ENCODE results near the gene PHEX.
"Not testable (repeated sequence)": the region's sequence is repeated elsewhere in the genome, so short reads cannot be mapped to it uniquely, and the experiment has no call there.

Gene PHEX

DNA sequence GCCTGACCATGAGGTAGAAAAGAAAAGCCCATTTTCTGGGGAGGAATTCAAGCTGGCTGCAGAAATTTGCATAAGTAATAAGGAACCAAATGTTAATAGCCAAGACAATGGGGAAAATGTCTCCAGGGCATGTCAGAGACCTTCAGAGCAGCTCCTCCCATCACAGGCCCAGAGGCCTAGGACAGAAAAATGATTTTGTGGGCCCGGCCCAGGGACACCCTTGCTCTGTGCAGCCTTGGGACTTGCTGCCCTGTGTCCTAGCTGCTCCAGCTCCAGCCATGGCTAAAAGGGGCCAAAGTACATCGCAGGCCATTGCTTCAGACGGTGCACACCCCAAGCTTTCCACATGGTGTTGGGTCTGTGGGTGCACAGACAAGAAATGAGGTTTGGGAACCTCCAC lies 257.1 kb downstream of the PHEX start:
- H3K9me3 ChIP-seq (ENCODE audit: control insufficient read depth, low read length); H3K36me3 ChIP-seq (ENCODE audit: control insufficient read depth, insufficient read depth, low read length); H3K27ac ChIP-seq (ENCODE audit: low read depth, low read length, severe bottlenecking); H3K4me3 ChIP-seq (ENCODE audit: extremely low read depth, insufficient read depth, low read length, poor library complexity, severe bottlenecking); H3K4me1 ChIP-seq (ENCODE audit: control insufficient read depth, insufficient read depth, low read length, poor library complexity, severe bottlenecking): not testable (repeated sequence)
- no CpG with 5 or more reads among the region's 3 CpGs for WGBS, 2 experiments (ENCODE audit: insufficient coverage in 2 of 2)

DNA sequence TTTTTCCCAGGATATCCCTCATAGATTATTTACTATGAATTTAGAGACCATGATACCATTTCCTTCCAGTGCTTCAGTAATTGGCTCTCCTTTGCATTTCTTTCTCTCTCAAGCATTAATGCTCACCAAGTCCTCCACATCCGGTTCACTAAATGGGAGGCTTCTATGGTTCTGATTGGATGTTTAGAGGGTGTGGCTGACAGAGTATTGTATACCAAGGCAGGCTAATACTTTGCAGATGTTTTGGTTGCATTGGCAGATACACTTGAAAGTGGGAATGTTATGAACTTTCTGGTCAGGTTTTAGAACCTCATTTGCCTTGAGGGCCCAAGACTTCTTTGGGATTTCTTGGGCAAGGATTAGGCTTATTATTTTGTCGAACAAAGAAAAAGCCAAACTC lies 264.7 kb downstream of the PHEX start:
- H3K9me3 ChIP-seq (ENCODE audit: control insufficient read depth, low read length), result no peaks in the 10 kb centered on the region
- no peaks in the 10 kb centered on the region for H3K36me3 ChIP-seq (ENCODE audit: control insufficient read depth, insufficient read depth, low read length)
- WGBS, 2 experiments (ENCODE audit: insufficient coverage in 2 of 2), result no CpG with 5 or more reads among the region's 2 CpGs
- H3K4me3 ChIP-seq (ENCODE audit: extremely low read depth, insufficient read depth, low read length, poor library complexity, severe bottlenecking), result no peak overlapping the region
- no peak overlapping the region for H3K27ac ChIP-seq (ENCODE audit: low read depth, low read length, severe bottlenecking)
- H3K4me1 ChIP-seq (ENCODE audit: control insufficient read depth, insufficient read depth, low read length, poor library complexity, severe bottlenecking), result peaks cover 14% of the 10 kb centered on the region

DNA sequence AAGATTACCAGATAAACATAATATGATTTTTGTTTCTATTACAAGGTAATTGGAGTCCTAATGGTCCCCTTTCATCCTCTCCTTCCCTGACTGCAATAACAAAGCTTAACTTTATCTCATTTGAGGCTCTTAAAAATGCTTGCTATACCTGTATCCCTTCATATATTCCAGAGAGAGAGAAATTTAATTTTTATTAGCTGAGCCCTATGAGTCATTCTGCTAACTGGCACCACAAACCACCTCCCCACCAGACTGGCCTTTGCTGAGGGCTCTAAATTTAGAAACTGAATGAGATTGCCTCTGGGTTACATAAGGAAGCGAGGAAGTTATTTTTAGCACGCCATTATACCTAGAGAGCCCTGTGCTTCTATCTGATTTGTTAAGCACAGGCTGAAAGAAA lies 268.0 kb downstream of the PHEX start:
- Histone ChIP-seq H3K4me3 (ENCODE audit: extremely low read depth, insufficient read depth, low read length, poor library complexity, severe bottlenecking) (no peak overlapping the region), H3K27ac (ENCODE audit: low read depth, low read length, severe bottlenecking) (peak overlapping the region; percentile 11), H3K4me1 (ENCODE audit: control insufficient read depth, insufficient read depth, low read length, poor library complexity, severe bottlenecking) (peaks cover 14% of the 10 kb centered on the region), H3K9me3 (ENCODE audit: control insufficient read depth, low read length) (no peaks in the 10 kb centered on the region), H3K36me3 (ENCODE audit: control insufficient read depth, insufficient read depth, low read length) (no peaks in the 10 kb centered on the region)
- 17% methylated on average over 2 of the region's 2 CpGs; no CpG with 5 or more reads in 1 of the 2 experiments for WGBS, 2 experiments (ENCODE audit: insufficient coverage in 2 of 2)
